Ovary (tissue), 9 donors: Measurements from ENCODE around the gene NOTCH4. TPM values are rescaled to one million over a fixed set of nuclear protein-coding genes. Genes with fewer than 3 reads are reported as not detected.
"Not testable (repeated sequence)": the region's sequence is repeated elsewhere in the genome, so short reads cannot be mapped to it uniquely, and the experiment has no call there.

ENCODE experiments used
- DNase-seq, 5 donors: peaks; one replicate each; pipeline ENCODE4 v3.0.0-alpha.2; 2019 to 2020
- H3K27ac ChIP-seq, 2 donors: fragments of 200-600 bp; one replicate each; pipeline versions ENCODE4 v1.5.1 to v1.8.0; 2019 to 2022
- H3K27me3 ChIP-seq: fragments of 200-600 bp; one replicate; pipeline ENCODE4 v1.8.0; 2022
- H3K36me3 ChIP-seq: fragments of 200-600 bp; sonication (generic); one replicate; pipeline ENCODE4 v1.5.1; 2019
- H3K4me1 ChIP-seq: one replicate; pipeline ENCODE4 v1.8.1; 2013; ENCODE audit warnings: mild to moderate bottlenecking, moderate library complexity; ENCODE audit not compliant: insufficient read depth
- H3K4me3 ChIP-seq: fragments of 200-600 bp; sonication (generic); one replicate; pipeline ENCODE4 v1.5.1; 2017
- H3K9me3 ChIP-seq, 2 donors: fragments of 200-600 bp in 1 of 2; sonication (generic) in 1 of 2; one replicate each; pipeline versions ENCODE4 v1.5.1 to v1.8.1; 2013 to 2019; ENCODE audit warnings: mild to moderate bottlenecking in 1 of 2, moderate library complexity in 1 of 2
- CTCF ChIP-seq, 3 donors: fragments of 450-650 bp in 2 of 3; fragments of 200-600 bp in 1 of 3; IDR thresholded peaks; one replicate each; pipeline versions ENCODE4 v1.5.1 to v1.8.0; 2016 to 2022; ENCODE audit warnings: antibody characterized with exemption in 3 of 3, mild to moderate bottlenecking in 1 of 3
- EP300 ChIP-seq: sonication (generic); formaldehyde crosslinking; IDR thresholded peaks from one replicate; pipeline ENCODE4 v1.6.1; 2017; ENCODE audit warnings: antibody characterized with exemption
- POLR2A ChIP-seq: fragments of 450-650 bp; IDR thresholded peaks from one replicate; pipeline ENCODE4 v1.6.1; 2017; ENCODE audit warnings: antibody characterized with exemption, mild to moderate bottlenecking, moderate library complexity
- WGBS, 3 donors: extraction: QIAGEN DNeasy Blood & Tissue Kit in 1 of 3; methylation state at CpG; one replicate each; pipeline versions ENCODE4 v1.1.5 to v1.1.7; 2013 to 2017; 5-methylcytosine and 5-hydroxymethylcytosine counted together
- intact Hi-C, 4 donors: fragments of 100-400 bp; cut with DNase I; formaldehyde crosslinking; loops; one replicate each; pipeline versions ENCODE4 v1.11.0 to v1.15.1; 2022 to 2023
- polyA plus RNA-seq, 2 donors: library from polyadenylated mRNA; stranded (reverse); fragments of 200-250 nt in 1 of 2; fragments of 350-450 nt in 1 of 2; fragmentation: Illumina TruSeq in 1 of 2; extraction: RNeasy Lipid Tissue Mini Kit (QIAGEN cat#74804) in 1 of 2; gene quantifications; one replicate each; pipeline ENCODE4 v1.2.3, GENCODE V29; 2013 to 2014
- total RNA-seq, 7 donors: library from RNA; depleted of rRNA in 2 of 7; stranded (reverse); fragments of >200 nt in 2 of 7; fragmentation: NEBNext Ultra II Directional in 3 of 7; extraction: Animal tissue kit (Norgen Biotek cat#: 25700) in 3 of 7; gene quantifications; one replicate each; pipeline versions ENCODE4 v1.1.0 to v1.2.4, GENCODE V29; 2016 to 2023
- donor health status: DM: no; HTN: no; CAD: no; lungs with moderate emphysema.
- donor health status: DM: no; HTN: no; CAD: no.
- donor health status: Bipolar disorder and iron deficiency.
- donor health status: DM: yes; HTN: yes; CAD: no.
- donor health status: DM: no; HTN: no; CAD: no.
- donor health status: DM: yes; HTN: yes; CAD: no.

NOTCH4 gene
- total and polyA plus RNA-seq, 9 donors, result 7.2 to 21.2 (median 12.4) TPM

DNA sequence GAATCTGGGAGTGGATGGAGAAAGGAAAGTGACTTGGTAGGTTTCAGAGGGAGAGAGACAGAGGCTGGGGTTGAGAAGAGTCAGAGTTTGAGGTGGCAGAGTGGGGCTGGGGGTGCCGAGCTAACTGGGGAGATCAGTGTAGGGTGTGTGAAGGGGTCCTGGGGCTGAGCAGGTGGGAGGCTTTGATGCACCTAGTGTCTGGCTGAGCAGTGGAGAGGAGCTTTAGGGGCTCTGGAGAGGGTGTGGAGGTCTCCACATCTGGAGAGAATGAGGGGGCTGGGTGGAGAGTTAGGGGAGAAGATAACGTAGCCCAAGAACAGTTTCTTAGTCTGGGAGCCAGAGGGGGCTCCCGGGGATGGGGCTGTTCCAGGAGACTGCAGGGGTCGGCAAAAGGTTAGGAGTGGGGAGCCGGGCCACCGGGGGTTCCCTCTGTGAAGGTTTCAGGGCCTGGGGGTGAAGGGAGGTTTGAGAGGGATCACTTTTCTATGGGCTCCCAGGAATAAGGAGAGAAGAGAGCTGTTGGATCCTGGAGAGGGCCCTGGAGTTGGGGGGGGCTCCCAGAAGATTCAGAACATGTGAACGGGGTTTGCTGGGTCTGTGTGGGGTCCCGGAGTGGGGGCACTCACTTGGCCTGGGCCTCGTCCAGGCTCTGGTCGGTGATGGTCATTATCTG, 34.7 kb downstream of the NOTCH4 start:
- intact Hi-C loops, result loop anchor here in 1 of 4 donors (10.0 kb wide), 1 partner anchor 464 kb away; the partner anchor contains the start of genes DDAH2, LY6G6C and MPIG6B
- TF ChIP-seq EP300, result no peak
- no peak for TF ChIP-seq CTCF (IDR thresholded peaks at IDR 0.05)
- TF ChIP-seq POLR2A, result no peak
- peaks cover 5% of the 10 kb centered on the region for H3K4me1 ChIP-seq
- peak overlapping the region; percentile 93 to 95 for H3K27ac ChIP-seq
- no peaks in the 10 kb centered on the region for H3K9me3 ChIP-seq
- no peaks in the 10 kb centered on the region for H3K36me3 ChIP-seq
- H3K4me3 ChIP-seq, result peak overlapping the region; percentile 55
- DNase-seq, result peak in 1 of 5 donors; percentile 54
- WGBS, 3 donors, result 0 to 1% (median 0%) methylated on average over 8 to 10 of the region's 10 CpGs
- H3K27me3 ChIP-seq, result no peaks in the 10 kb centered on the region

- DNase-seq, result peak in 4 of 5 donors; percentile 28 to 73 (median 44)
- TF ChIP-seq CTCF (IDR thresholded peaks at IDR 0.05), result no peak
- no peak for TF ChIP-seq POLR2A
- TF ChIP-seq EP300, result no peak
- peak overlapping the region; percentile 55 for H3K4me3 ChIP-seq
- H3K36me3 ChIP-seq, result no peaks in the 10 kb centered on the region
- peak overlapping the region; percentile 93 to 95 for H3K27ac ChIP-seq
- intact Hi-C loops, result loop anchor here in 1 of 4 donors (10.0 kb wide), 1 partner anchor 464 kb away; the partner anchor contains the start of genes DDAH2, LY6G6C and MPIG6B
- H3K4me1 ChIP-seq, result peaks cover 5% of the 10 kb centered on the region
- no peaks in the 10 kb centered on the region for H3K27me3 ChIP-seq
- 2 to 6% (median 3%) methylated on average over 13 of the region's 13 CpGs for WGBS, 3 donors
- no peaks in the 10 kb centered on the region for H3K9me3 ChIP-seq
Measured at GRCh38 chr6:32188381-32189068, 35.3 kb downstream of the NOTCH4 start.

- peak in 3 of 5 donors; percentile 38 to 47 (median 39) for DNase-seq
- intact Hi-C loops, result loop anchor here in 1 of 4 donors (10.0 kb wide), 1 partner anchor 463 kb away; the partner anchor contains the start of genes DDAH2, LY6G6C and MPIG6B
- H3K4me3 ChIP-seq, result not testable (repeated sequence)
Measured at GRCh38 chr6:32187725-32188380, 36.0 kb downstream of the NOTCH4 start.

GRCh38 chr6:32187009-32187709, 36.7 kb downstream of the NOTCH4 start:
- Histone ChIP-seq H3K27me3 (no peaks in the 10 kb centered on the region), H3K36me3 (no peaks in the 10 kb centered on the region), H3K9me3 (no peaks in the 10 kb centered on the region), H3K4me1 (peaks cover 5% of the 10 kb centered on the region), H3K27ac (peak overlapping the region; percentile 63 to 85), H3K4me3 (no peak overlapping the region)
- intact Hi-C loops, result loop anchor here in 1 of 4 donors (10.0 kb wide), 1 partner anchor 462 kb away; the partner anchor contains the start of genes DDAH2, LY6G6C and MPIG6B
- WGBS, 3 donors, result 68 to 75% (median 70%) methylated on average over 12 of the region's 12 CpGs
- no peak for TF ChIP-seq POLR2A
- TF ChIP-seq EP300, result no peak
- no peak for TF ChIP-seq CTCF (IDR thresholded peaks at IDR 0.05)
- peak in 1 of 5 donors; percentile 35 for DNase-seq

More at GRCh38 chr6:32187725-32188380, 36.0 kb downstream of the NOTCH4 start:
- not testable (repeated sequence) for H3K27me3 ChIP-seq, H3K36me3 ChIP-seq, H3K9me3 ChIP-seq, H3K4me1 ChIP-seq
- H3K27ac ChIP-seq, result peak overlapping the region in 1 of 2 donors; percentile 93
- 48 to 57% (median 51%) methylated on average over 18 of the region's 18 CpGs for WGBS, 3 donors

- intact Hi-C loops, result loop anchor here in 1 of 4 donors (10.0 kb wide), 1 partner anchor 461 kb away; the partner anchor contains the start of genes DDAH2, LY6G6C and MPIG6B
Measured at GRCh38 chr6:32186151-32186840, 37.6 kb downstream of the NOTCH4 start.

DNA sequence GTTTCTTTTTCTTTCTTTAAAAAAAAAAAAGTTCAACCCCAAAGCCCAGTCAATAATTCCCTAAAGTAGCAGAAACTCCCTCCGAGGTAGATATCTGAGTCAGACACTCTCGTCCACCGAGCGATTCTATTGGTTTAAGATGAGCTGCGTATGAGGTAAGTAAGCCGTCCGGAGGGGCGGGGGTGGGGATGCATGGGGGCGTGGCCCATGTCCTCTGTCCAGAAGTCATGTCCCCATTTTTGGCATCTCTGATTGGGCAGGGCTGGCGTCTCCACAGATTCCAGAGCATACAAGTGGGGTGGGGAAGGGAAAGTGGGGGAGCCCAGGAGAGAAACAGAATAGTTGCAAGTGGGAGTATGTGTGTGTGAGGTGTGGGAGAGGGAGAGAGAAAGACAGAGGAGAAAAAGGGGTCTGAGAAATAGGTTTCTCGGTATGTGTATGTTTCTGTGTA, 38.2 kb downstream of the NOTCH4 start:
- not testable (repeated sequence) for H3K36me3 ChIP-seq

More at GRCh38 chr6:32186151-32186840, 37.6 kb downstream of the NOTCH4 start:
- H3K4me1 ChIP-seq, H3K9me3 ChIP-seq, H3K27me3 ChIP-seq, H3K4me3 ChIP-seq, H3K36me3 ChIP-seq: not testable (repeated sequence)
- peak in 2 of 5 donors; percentile 24 to 32 for DNase-seq
- H3K27ac ChIP-seq, result peak overlapping the region; percentile 63 to 85
- WGBS, 3 donors, result 35 to 42% (median 39%) methylated on average over 10 of the region's 10 CpGs

More for the DNA sequence above, 38.2 kb downstream of the NOTCH4 start:
- DNase-seq, result peak; percentile 81 to 91 (median 85)
- H3K4me3 ChIP-seq, H3K9me3 ChIP-seq, H3K4me1 ChIP-seq, H3K27me3 ChIP-seq: not testable (repeated sequence)
- intact Hi-C loops, result loop anchor here in 1 of 4 donors (10.0 kb wide), 1 partner anchor 461 kb away; the partner anchor contains the start of genes DDAH2, LY6G6C and MPIG6B
- WGBS, 3 donors, result 5 to 7% (median 6%) methylated on average over 11 of the region's 11 CpGs
- H3K27ac ChIP-seq, result peak overlapping the region; percentile 63 to 85
